GM19438 (cell line): ENCODE results near the gene OR10J5.
A peak's percentile ranks its signal among the peaks of the same experiment; 100 is the strongest.
"Not testable (repeated sequence)": the region's sequence is repeated elsewhere in the genome, so short reads cannot be mapped to it uniquely, and the experiment has no call there.

Experiments used
- ATAC-seq: cut with Tn5 transposase; IDR thresholded peaks from one replicate; pipeline ENCODE4 v1.9.1; 2021; ENCODE audit warnings: low read depth; ENCODE audit not compliant: unreplicated experiment

The OR10J5 gene, protein sequence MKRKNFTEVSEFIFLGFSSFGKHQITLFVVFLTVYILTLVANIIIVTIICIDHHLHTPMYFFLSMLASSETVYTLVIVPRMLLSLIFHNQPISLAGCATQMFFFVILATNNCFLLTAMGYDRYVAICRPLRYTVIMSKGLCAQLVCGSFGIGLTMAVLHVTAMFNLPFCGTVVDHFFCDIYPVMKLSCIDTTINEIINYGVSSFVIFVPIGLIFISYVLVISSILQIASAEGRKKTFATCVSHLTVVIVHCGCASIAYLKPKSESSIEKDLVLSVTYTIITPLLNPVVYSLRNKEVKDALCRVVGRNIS

DNA sequence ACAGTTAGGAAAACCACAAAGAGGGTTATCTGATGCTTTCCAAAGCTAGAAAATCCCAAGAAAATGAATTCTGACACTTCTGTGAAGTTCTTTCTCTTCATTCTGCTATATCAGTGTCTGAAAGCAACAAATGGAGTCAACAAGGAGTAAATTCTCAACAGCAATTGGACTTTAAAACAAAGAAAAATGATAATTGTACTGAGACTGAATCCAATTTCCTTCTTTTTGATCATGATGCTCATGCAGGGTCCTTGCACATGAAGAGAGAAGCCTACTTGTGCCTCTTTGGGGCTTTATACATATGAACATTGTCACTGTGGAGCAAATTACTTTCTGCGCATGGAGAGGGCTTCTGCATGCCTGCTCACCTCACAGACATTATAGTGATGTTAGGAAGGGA, at the start of gene OR10J5:
OR10J5 (minus strand) TSS at position 101 of the 400 bp plus-strand sequence; CDS start at position 101, 0 bp downstream.
- no peak for ATAC-seq

DNA sequence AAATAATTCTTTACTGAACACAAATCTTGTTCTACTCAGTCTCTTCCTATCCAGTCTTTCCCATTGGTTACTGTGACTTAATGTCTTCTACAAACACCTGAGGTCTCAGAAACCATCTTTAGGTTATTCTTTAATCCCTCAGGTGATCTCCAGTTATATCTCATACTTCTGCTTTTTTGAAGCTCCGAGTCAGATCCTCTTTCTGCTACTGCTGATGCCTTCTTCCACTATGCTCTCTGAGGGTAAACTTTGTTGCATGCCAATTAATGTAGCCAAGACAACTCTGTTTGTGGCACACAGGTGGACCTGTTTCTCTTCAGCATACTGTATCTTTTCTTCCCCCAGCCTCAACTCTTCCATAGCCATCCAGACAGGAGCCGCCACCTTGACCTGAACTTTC, 48.7 kb upstream of the OR10J5 start:
- ATAC-seq: no peak

DNA sequence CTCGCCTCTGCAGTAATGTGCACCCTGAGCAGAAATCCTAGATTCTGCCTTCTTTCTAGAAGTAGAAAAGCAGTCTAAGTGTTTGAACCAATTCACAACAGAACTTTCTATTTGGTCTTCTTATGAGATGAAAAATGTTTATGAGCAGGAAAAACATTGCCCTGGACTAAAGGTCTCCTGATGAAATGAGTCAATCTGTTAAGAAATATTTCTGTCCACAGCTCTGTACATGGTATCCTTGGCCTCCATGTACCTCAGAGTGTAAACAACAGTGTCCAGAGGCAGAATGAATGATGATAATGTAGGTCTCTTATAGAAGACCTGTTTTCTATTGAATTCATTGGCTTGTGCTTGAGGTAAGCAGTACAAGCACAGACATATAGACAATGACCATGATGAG, 45.6 kb upstream of the OR10J5 start:
- no peak for ATAC-seq

DNA sequence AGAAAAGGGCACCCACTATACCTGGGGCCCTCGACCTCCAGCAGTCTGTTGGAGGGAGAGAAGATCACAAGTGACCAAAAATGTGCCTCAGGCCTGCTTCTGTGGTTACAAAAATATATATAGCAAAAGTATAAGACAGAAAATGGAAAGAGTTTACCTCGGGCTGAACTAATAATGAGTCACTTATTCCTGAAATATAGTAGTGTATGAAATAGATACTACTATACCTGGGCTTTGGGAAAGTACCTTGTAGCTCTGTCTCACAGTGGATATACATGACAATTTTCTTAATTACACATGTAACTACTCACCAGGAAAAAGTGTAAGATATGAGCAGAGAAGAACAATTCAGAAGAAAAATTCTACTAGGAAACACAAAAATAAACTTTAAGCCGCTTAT, 44.5 kb upstream of the OR10J5 start:
- peak; percentile 63 for ATAC-seq

DNA sequence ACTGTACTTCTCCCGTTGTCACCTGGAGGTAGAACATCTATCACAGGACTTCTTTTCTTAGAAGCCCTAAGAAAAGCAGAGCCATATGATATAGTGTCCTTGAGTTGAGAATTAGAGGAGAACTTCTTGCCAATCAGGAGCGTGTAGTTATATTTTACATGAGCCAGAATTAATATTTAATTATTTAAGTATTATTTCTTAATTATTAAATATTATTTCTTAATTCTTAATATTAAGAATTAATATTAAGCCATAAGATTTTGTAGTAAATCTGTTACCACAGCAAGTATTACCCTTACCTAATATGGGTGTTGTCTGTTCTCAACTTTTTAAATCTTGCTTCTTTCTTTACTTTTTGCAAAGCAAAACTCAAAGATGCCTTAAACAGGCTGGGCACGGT, 41.6 kb upstream of the OR10J5 start:
- ATAC-seq: no peak

DNA sequence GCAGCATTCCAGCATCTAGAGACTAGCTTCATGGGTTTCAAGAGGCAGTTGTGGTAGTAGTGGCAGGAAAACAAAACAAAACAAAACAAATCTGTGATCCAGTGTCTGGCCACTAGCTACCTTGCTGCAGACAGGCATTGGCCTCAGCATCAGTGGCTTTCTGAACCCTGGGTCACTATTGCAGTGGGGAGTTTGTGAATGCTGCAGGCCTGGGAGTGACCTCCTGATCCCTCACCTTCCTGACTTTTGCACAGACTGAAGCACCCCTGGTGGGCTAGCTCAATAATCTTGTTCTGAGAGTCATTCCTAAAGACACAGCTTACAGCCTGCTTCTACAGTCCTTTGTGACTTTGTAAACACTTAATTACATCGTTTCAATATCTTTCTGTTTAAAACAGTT, 26.9 kb upstream of the OR10J5 start:
- ATAC-seq: no peak

DNA sequence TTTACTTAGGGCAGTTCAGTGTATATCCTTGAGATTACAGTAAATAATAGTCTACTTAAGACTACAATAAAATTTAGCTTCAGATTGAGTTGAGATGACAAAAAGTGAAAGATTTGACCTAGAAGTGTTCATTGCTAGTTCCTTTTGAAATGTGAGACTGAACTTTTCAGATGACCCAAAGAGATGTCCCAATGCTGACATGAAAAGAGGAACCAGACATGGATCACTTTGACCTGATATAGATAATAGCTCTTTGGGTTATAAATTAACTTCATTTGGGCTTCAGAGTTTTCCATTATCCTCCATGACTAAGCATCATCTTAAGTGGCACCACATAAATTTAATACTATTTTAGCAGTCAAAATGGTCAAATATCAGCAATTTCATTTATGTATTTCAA, 25.7 kb upstream of the OR10J5 start:
- ATAC-seq: no peak

DNA sequence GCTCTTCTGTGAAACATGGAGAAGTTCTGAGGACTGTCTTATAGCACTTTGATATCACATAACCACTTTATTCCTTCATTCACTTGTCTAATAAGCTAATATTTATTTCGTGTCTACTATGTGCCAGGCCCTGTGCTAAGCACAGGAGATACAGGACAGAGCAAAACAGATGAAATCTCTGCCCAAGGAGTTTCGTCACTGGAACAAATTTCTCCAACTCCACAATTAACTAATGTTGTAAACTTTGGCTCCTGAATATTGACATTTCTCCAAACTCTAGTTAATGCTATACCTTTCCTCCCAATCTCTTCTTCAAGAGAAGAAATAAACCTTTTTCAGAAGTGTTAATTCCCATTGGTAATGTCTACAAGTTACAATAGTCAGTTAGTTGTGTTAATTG, 24.8 kb upstream of the OR10J5 start:
- no peak for ATAC-seq

DNA sequence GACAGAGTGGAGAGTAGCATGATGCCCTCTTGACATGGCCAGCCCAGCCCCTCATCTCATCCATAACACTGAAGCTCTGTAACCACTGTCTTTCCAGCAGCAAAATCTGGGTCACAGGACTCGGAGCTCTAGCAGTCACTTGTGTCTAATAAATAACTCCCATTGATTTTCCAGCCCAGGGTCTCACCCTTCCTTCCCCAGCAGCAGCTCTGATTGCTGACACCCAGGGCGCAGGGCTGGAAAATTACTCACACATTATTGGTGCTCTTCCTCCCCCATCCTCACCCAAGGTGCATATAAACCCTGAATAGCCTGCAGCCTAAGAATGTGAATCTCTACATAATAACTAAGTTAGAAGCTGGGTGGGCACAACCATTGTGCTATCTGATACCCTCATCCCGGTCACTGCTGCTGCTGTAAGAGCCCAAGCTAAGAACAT, 21.1 kb upstream of the OR10J5 start:
- ATAC-seq: no peak

DNA sequence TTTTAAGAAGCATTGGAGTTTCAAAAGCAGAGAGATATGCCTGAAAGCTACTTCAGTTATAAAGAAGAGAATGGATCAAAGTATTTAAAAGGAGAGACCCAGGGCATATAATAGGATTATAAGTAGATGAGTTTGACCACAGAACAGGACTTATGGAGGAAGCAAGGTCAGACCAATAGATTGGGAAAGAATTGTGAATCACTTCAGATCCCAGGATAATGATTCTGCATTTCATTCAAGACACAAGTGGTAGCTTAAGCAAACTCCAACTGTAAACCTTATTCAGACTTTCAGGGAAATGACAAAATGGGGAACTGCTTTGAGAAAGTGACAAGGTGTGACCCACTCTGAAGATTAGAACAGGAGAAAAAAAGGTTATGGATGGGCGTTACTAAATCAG, 18.9 kb upstream of the OR10J5 start:
- ATAC-seq: no peak

DNA sequence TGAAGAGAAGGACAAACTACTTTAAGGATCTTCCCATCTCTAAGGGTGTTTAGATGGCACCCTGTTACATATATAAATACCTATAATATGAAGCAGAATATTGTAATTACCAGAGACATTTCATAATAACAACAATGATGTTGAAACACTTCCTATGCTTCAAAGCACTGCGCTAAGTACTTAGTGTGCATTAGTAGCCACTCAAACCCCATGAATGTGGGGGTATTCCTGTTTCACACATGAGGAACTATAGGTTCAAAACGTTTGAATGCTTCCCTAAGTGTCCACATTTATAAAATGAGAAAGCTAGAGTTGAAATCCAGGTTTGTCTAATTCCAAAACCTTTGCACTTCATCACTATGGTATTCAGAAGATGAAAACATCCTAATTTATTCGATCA, 18.5 kb upstream of the OR10J5 start:
- ATAC-seq: no peak

DNA sequence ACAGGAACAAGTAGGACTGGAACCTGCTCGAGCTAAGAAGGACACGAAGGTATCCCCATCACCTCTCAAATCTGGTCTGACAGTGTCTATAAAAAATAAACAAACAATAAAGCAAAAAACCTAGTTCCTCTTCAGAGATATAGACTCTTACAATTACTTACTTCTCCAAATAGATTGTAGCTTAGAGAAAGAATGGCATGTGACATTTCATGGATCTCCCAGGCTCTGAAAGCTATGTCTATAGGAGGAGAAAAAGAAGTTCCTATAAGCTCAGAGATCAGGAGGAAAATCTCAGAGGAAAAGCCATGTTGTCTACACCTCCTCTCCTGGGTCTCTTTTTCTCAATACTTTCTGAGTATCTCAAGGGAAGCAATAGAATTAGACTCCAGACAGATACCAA, 12.3 kb upstream of the OR10J5 start:
- ATAC-seq: no peak

DNA sequence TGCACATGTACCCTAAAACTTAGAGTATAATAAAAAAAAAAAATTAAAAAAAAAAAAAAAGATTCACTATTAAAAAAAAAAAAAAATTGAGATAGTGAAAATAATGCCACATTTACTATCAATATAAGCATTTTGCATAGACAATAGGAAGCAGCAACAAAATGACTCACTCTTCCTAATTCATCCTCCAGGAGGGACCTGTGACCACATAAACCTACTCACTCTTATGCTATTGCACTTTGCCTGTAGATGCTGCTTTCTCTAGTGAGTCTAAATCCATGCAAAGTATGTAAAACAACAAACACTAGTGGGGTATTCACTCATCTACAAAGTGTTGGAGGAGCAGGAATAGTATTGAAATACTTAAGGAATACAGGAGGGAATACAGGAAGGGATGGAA, 2.9 kb downstream of the OR10J5 start:
- ATAC-seq: no peak

DNA sequence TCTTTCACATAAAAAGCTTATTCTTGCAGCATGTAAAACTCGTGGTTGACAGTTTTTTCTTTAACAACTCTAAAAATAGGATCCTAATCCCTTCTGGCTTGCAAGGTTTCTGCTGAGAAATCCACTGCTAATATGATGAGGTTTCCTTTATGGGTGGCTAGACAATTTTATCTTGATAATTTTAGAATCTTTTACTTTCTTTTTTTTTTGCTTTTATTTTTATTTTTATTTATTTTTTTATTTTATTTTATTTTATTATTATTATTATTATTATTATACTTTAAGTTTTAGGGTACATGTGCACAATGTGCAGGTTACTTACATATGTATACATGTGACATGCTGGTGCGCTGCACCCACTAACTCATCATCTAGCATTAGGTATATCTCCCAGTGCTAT, 11.0 kb downstream of the OR10J5 start:
- ATAC-seq: not testable (repeated sequence)

DNA sequence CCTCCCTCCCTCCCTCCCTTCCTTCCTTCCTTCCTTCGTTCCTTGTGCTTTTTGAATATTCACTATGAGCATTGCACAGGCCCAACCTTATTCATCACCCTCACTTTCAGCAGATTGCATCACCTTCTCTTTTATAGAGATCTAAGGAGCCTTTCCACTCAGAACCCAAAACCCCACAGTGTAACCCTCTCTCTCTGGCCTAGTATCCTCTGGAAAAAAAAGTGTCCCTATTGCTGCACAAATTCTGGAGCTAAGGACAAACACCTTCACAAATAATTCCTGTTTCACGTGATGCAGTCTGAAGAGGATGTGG, 25.6 kb downstream of the OR10J5 start:
- ATAC-seq: no peak

DNA sequence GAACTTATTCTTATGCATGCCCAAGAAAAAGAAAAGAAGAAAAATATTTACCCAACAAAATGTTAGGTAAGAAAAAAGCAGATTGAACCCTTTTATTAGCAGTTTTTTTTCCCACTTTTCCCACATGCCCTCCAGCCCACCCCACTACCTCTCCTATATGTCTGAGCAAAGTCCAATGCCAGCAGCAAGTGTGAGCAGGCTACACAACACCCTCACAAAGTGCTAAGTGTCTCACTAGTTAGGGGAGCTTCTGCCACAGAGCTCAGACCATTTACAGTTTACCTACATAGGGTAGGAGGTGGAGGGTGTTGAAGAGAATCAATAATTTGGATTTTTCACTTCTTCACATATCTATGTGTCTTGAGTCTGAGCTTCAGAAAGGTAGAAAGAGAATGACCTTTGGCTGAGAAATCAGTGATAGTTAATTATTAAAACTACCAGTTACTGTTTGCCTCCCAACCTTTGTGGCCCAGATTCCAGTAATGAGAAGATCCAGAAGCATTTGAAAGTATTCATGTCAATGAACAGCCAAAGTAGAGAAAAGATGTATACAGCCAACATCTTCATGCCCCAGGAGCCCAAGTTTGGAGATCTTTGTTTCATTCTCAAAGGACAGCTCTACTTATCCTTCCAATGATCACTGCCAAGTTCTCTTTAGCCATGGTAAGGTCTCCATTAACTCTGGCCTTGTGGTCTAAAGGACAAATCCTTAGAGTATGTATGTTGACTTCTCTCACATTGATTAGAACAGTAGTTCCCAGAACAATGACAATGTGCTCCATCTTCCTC, 26.2 kb downstream of the OR10J5 start:
- ATAC-seq: no peak

DNA sequence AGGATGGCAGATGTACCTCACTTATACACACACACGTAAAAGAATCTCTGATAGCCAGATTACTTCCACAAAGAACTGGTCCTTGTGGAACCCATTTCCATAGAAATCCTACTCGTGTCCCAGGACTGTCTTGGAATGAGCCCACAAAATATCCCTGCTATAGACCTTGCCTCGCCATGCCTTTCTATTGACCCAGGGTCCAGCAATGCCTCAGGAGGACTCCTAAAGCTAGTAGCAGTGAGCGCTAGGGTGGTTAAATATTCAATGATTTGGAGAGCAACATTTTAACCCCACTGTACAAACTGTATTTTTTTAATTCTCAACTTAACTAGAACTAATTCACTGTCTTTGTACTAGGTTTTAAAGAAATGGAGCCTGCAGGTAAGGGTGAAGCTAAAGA, 26.9 kb downstream of the OR10J5 start:
- ATAC-seq: no peak

DNA sequence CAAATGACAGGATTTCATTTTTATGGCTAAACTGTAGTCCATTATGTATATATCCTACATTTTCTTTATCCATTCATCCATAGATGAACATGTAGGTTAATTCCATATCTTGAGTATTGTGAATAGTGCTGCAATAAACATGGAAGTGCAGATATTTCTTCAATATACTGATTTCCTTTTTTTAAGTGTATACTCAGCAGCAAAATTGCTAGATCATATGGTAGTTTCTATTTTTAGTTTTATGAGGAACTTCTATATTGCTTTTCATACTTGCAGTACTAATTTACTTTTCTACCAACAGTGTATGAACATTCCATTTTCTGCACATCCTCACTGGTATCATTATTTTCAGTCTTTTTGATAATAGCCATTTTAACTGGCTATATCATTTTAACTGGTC, 30.1 kb downstream of the OR10J5 start:
- no peak for ATAC-seq

DNA sequence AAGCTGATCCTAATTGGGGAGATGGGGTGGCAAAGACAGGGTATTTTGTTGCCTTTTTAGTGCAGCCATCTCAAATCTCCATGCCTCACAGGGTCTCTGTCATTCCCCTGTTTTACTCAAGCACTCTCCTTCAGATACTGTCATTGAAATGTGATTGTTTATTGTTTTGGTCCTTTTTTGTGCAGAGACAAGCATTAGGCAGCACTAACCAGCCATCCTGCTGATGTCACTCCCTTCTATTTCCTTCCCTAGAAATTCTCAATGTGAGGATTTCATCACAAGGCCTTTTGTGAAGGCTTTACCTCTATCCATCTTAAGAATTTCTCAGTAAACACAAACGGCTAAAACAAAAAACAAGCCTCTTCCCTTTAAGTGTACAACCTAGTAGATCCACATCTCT, 34.7 kb downstream of the OR10J5 start:
- ATAC-seq: no peak

DNA sequence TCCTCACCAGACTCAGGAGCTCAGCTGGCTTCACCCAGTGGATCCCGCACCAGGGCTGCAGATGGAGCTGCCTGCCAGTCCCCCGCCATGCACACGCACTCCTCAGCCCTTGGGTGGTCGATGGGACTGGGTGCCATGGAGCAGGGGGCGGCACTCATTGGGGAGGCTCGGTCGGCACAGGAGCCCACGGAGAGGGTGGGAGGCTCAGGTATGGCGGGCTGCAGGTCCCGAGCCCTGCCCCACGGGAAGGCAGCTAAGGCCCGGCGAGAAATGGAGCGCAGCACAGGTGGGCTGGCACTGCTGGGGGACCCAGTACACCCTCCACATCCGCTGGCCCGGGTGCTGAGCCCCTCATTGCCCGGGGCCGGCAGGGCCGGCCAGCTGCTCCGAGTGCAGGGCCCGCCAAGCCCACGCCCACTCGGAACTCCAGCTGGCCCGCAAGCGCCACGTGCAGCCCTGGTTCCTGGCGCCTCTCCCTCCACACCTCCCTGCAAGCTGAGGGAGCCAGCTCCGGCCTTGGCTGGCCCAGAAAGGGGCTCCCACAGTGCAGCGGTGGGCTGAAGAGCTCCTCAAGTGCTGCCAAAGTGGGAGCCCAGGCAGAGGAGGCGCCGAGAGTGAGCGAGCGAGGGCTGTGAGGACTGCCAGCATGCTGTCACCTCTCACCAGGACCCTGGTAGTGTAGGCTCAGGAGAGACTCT, 41.1 kb downstream of the OR10J5 start:
- ATAC-seq: not testable (repeated sequence)

DNA sequence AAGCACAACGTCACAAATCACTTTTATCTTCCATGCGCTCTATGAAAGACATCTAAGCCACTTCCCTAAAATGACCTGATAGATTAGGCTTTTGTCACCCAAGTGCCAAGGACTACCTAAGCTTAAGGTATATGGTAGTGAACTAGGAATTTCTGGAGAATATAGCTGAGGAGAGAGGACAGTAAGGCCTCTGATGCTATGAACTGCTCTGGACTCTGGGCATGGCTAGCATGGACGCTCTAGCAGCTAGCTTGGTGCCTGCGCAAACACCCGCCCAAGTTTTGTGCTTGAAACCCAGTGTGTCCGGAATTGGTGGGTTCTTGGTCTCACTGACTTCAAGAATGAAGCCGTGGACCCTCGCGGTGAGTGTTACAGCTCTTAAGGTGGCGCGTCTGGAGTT, 42.5 kb downstream of the OR10J5 start:
- ATAC-seq: no peak
